Skeletal muscle satellite cell (primary cell): Measurements from ENCODE around the gene ELL2.

Source experiments
- H3K27me3 ChIP-seq: 2 replicates; pipeline ENCODE4 v1.7.0; 2013; ENCODE audit warnings: low read length; ENCODE audit not compliant: control insufficient read depth, insufficient read depth
- H3K36me3 ChIP-seq: 2 replicates; pipeline ENCODE4 v1.7.0; 2013; ENCODE audit warnings: mild to moderate bottlenecking, control low read depth, low read length; ENCODE audit not compliant: insufficient read depth
- H3K4me1 ChIP-seq: 2 replicates; pipeline ENCODE4 v1.7.0; 2013; ENCODE audit warnings: low read length; ENCODE audit not compliant: control insufficient read depth, insufficient read depth
- H3K4me2 ChIP-seq: 2 replicates; pipeline ENCODE4 v1.7.0; 2013; ENCODE audit warnings: mild to moderate bottlenecking, low read length
- H3K4me3 ChIP-seq: 2 replicates; pipeline ENCODE4 v1.7.0; 2013; ENCODE audit warnings: low read length
- H3K9ac ChIP-seq: 2 replicates; pipeline ENCODE4 v1.7.0; 2013; ENCODE audit warnings: mild to moderate bottlenecking, low read depth, low read length, moderate library complexity
- H3K9me3 ChIP-seq: replicated peaks from 2 replicates; pipeline ENCODE4 v1.7.0; 2013; ENCODE audit warnings: mild to moderate bottlenecking, control low read depth, low read length

ELL2 gene

DNA sequence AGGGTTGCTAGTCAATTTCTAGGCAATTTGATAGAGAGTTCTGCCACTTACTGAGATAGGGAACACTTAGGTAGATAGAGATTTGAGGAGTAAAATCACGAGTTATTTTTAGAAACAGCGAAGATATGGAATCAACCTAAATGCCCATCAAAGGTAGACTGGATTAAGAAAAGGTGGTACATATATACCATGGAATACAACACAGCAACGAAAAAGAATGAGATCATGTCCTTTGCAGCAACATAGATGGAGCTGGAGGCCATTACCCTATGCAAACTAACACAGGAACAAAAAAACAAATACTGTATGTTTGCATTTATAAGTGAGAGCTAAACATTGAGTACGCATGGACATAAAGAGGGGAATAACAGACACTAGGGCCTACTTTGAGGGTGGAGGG is 9.7 kb downstream of the ELL2 start:
- H3K27me3 ChIP-seq = no peaks in the 10 kb centered on the region
- no peaks in the 10 kb centered on the region for H3K9me3 ChIP-seq
- H3K4me1 ChIP-seq = peaks cover 60% of the 10 kb centered on the region
- no peak overlapping the region for H3K4me3 ChIP-seq
- peaks cover 47% of the 10 kb centered on the region for H3K36me3 ChIP-seq
- no peak overlapping the region for H3K4me2 ChIP-seq
- H3K9ac ChIP-seq = no peak overlapping the region

DNA sequence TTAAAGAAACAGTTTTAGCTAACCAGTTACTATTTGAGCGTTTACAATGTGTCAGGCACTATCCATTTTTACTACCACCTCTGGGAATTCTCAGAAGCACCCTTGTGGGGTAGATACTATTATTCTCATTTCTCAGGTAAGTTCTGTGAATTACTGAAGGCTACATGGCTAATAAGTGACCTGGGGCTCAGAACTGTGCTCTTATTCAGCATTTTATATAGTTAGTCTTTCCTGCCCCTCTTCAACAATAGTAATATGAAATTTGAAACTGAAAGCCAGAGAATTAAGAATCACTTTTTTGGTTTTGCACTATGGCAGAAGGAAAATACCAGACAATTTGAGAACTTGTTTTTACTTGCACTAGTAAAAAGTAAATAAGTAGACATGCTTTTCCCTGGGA is 11.8 kb downstream of the ELL2 start:
- peak overlapping the region; percentile 36 for H3K4me2 ChIP-seq
- H3K27me3 ChIP-seq = no peaks in the 10 kb centered on the region
- no peaks in the 10 kb centered on the region for H3K9me3 ChIP-seq
- H3K4me1 ChIP-seq = peaks cover 58% of the 10 kb centered on the region
- H3K9ac ChIP-seq = no peak overlapping the region
- no peak overlapping the region for H3K4me3 ChIP-seq
- H3K36me3 ChIP-seq = peaks cover 49% of the 10 kb centered on the region

DNA sequence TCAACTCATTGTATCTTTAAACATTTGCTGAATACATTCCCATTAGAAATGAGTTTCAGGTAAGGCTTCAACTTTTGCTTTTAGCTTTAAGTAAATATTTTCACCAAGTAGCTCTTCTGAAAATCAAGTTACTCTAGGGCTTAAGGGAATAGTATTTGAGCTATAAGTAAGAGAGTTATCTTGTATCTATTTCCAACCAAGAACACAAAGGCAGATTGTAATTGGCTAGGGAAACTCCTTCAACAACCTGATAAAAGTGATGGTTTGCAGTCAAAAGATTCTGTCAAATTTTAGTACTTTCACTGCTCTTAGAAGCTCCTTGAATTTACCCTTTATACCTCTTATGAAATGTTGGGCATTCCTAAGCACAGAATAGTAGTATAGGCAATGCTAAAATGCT is 13.0 kb downstream of the ELL2 start:
- no peak overlapping the region for H3K4me2 ChIP-seq
- H3K4me3 ChIP-seq = no peak overlapping the region
- H3K9me3 ChIP-seq = no peaks in the 10 kb centered on the region
- H3K36me3 ChIP-seq = peaks cover 56% of the 10 kb centered on the region
- H3K27me3 ChIP-seq = no peaks in the 10 kb centered on the region
- H3K9ac ChIP-seq = no peak overlapping the region
- H3K4me1 ChIP-seq = peaks cover 66% of the 10 kb centered on the region

DNA sequence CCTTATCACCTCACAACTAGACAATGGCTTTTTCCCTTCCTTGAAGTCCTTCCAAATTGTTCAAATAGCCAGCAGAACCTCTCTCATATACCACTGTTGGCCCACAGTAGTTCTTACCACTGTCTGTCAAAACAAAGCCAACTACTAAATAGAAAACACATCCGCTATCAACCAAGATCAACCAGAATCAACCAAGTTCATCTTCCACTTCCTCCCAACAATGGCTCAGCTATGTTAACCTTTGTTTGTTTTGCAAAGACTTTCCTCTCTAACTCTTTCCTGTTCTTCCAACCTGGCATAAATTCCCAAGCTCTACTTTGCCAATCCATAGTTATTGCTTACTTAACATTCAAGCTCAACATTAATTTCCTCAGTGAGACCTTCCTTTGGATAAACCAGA is 15.2 kb downstream of the ELL2 start:
- Histone ChIP-seq H3K4me3 (no peak overlapping the region), H3K4me1 (peaks cover 74% of the 10 kb centered on the region), H3K9ac (no peak overlapping the region)

DNA sequence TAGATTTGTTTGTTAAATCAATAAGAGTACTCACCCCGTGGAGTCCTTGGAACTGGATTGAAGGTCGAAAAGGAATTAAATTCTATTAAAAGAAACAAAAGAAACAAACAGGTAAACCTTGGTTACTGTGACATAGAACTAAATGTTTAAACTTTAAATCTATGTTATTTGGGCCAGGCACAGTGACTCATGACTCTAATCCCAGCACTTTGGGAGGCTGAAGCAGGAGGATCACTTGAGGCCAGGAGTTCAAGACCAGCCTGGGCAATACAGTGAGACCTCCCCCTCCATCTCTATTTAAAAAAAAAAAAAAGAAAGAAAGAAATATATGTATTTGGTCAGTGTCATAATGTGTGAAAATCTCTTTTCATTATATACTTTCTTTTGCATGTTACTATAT is 18.7 kb downstream of the ELL2 start:
- H3K27me3 ChIP-seq = no peaks in the 10 kb centered on the region
- H3K4me3 ChIP-seq = no peak overlapping the region
- peaks cover 78% of the 10 kb centered on the region for H3K36me3 ChIP-seq
- H3K9me3 ChIP-seq = no peaks in the 10 kb centered on the region
- no peak overlapping the region for H3K9ac ChIP-seq
- H3K4me1 ChIP-seq = peaks cover 79% of the 10 kb centered on the region
- no peak overlapping the region for H3K4me2 ChIP-seq

More for the DNA sequence above, 15.2 kb downstream of the ELL2 start:
- Histone ChIP-seq H3K9me3 (no peaks in the 10 kb centered on the region), H3K27me3 (no peaks in the 10 kb centered on the region), H3K36me3 (peaks cover 51% of the 10 kb centered on the region), H3K4me2 (peak overlapping the region; percentile 10)

DNA sequence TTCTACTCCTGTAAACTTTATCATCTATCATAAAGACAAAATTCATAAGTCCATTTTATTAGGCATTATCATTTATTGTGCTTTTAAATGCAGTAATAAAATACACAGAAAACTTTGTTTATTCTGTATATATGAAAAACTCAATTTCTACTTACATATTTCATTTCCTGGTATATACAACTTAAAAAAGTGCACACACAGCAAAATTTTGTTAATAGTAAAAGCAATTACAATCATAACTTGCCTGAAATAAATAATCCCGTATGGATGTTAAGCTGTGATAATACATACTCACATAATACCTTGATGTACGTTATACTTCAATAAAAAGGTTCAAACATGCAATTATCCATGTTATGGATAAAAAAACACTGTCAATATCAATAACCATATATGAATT is 19.2 kb downstream of the ELL2 start:
- H3K9me3 ChIP-seq = no peaks in the 10 kb centered on the region
- H3K9ac ChIP-seq = no peak overlapping the region
- H3K4me1 ChIP-seq = peaks cover 76% of the 10 kb centered on the region
- no peaks in the 10 kb centered on the region for H3K27me3 ChIP-seq
- no peak overlapping the region for H3K4me2 ChIP-seq
- no peak overlapping the region for H3K4me3 ChIP-seq
- H3K36me3 ChIP-seq = peaks cover 80% of the 10 kb centered on the region

DNA sequence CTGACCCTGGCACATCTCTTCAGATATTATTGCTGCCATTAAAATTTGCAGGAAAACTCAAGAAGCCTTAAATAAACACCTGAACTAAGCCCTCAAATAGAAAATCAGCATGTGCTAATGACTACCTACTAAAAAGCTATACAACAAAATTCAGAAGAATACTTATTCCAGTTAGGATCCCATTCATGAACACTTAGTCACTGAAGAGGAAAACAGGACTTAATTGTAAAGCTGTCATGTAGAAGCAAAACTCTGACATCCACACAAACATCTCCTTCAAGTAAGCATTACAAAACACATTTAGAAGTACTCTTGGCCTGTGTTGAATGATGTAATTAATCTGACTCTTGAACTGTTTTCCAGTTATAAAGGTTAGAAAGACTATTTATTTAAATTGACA is 19.9 kb downstream of the ELL2 start:
- Histone ChIP-seq H3K36me3 (peaks cover 84% of the 10 kb centered on the region), H3K9ac (no peak overlapping the region), H3K4me1 (peaks cover 72% of the 10 kb centered on the region), H3K27me3 (no peaks in the 10 kb centered on the region), H3K4me3 (no peak overlapping the region), H3K9me3 (no peaks in the 10 kb centered on the region), H3K4me2 (no peak overlapping the region)

DNA sequence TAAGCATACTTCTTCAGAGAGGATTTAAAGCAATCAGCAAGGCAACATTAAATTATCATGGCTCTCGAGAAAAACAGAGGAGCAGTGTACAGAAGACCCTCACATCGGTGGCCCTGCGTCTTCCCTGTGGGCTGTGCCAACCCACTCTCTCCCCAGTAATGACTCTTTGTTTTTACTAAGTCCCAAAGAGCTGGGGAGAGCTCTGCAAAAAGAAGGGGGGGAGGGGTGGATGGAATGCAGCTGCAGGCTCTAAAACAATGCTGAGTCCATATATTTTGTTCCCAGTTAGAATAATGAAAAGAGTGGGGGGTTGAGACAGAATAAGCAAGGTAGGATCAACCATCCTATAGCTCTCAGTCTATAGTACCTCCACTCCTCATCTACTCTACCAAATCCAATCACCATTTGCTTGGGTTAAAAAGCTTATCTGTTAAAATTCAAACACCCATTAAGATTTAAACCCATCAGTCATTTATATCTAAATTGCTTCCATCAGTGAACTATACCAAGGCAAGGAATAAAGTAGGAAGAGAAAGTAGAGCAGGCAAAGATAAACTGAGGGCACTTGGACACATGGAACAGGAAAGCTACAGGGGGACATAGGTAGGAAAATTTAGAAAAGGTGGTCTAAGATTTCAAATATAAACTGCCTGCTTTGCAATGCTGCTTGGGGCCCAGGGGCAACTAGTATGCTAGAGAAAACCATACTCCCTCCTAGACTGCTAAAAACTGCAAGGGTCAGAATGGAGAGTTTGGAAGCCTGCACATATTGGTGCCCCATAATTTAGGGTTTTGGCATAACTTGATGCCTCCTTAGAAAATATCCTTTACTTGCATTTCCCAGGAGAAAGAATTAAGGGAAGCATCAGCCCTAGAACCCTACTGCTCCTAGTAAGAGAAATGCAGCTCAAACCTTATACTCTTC is 20.6 kb downstream of the ELL2 start:
- Histone ChIP-seq H3K4me1 (peaks cover 71% of the 10 kb centered on the region), H3K9ac (peak overlapping the region; percentile 1), H3K36me3 (peaks cover 85% of the 10 kb centered on the region), H3K4me3 (peak overlapping the region; percentile 5), H3K4me2 (peak overlapping the region; percentile 35), H3K9me3 (no peaks in the 10 kb centered on the region), H3K27me3 (no peaks in the 10 kb centered on the region)

DNA sequence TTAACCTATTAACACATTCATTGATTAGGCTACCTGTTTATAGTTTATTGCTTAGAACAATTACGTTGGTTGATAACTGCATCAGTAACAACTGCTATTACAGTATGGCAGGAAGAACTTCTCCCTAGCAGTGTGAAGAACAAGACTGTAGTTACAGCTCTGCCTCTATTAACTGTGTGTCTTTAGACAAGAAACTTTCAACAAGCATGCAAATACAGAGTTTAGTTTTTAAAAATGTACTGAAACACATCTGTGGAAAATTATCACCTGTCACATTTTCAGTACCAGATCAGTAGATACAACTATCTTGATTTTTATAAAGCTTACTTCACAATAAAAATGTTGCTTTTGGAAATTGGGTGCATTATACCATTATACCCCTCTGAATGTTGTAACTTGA is 22.2 kb downstream of the ELL2 start:
- no peak overlapping the region for H3K4me2 ChIP-seq
- no peak overlapping the region for H3K4me3 ChIP-seq
- peaks cover 72% of the 10 kb centered on the region for H3K4me1 ChIP-seq
- no peak overlapping the region for H3K9ac ChIP-seq
- no peaks in the 10 kb centered on the region for H3K27me3 ChIP-seq
- H3K9me3 ChIP-seq = no peaks in the 10 kb centered on the region
- peaks cover 85% of the 10 kb centered on the region for H3K36me3 ChIP-seq

DNA sequence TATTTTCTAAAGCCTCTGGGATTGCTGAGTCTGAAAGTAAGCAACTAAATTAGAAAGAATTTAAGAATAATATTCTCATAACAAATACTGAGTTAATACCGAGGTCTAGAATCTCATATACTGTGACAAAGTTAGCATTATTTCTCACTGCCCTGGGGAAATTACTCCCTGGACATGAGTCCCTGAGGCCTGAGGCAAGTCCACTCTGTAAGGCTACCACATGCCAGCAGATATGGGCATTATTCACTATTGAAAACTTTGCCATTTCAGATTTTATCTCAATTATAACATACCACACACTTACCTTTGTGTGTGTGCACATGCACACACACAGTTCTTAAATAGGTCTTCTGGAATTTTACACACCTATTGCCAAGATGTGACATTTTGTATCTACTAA is 22.9 kb downstream of the ELL2 start:
- Histone ChIP-seq H3K27me3 (no peaks in the 10 kb centered on the region), H3K9me3 (no peaks in the 10 kb centered on the region), H3K4me3 (no peak overlapping the region), H3K4me2 (no peak overlapping the region), H3K4me1 (peaks cover 70% of the 10 kb centered on the region), H3K36me3 (peaks cover 85% of the 10 kb centered on the region), H3K9ac (no peak overlapping the region)

DNA sequence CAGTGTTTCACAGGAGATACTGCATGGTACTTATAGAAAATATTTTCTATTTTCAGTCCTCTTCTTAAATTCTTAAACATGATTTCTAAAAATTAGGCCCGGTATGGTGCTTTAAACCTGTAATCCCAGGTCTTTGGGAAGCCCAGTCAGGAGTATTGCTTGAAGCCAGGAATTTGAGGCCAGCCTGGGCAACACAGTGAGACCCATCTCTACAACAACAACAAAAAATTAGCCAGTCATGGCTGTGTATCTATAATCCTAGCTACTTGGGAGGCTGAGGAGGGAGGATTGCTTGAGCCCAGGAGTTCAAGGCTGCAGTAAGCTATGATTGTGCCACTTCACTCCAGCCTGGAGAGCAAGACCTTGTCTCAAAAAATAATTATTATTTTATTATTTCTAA is 23.3 kb downstream of the ELL2 start:
- Histone ChIP-seq H3K4me2 (no peak overlapping the region), H3K9ac (no peak overlapping the region), H3K9me3 (no peaks in the 10 kb centered on the region), H3K4me1 (peaks cover 71% of the 10 kb centered on the region), H3K27me3 (no peaks in the 10 kb centered on the region), H3K4me3 (no peak overlapping the region), H3K36me3 (peaks cover 84% of the 10 kb centered on the region)

DNA sequence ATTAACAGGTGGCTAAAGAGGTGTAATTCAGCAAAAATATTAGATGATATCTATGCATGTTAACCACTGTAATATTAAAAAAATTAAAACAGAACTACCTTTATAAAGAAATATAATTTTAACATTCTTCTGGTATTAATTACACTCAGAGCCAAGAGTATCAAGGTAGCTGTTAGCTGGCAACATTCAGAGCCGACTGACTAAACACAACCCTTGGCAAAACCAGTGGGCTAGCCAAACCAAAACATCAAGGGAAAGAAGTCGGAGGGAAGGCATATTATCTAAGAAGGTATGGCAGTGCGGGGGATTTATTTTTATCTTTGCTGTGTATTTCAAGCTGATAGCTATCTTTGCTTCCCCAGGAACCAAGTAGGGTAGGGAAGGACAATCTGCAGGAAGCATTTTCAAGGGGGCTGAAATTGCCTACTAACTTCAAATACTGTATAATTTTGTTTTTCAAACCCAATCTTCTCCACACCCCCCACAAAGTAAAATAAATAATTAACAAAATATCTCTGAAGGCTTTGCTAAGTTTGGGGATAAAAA is 24.0 kb downstream of the ELL2 start:
- Histone ChIP-seq H3K4me2 (no peak overlapping the region), H3K36me3 (peaks cover 87% of the 10 kb centered on the region), H3K9ac (no peak overlapping the region), H3K4me1 (peaks cover 65% of the 10 kb centered on the region), H3K4me3 (no peak overlapping the region), H3K9me3 (no peaks in the 10 kb centered on the region), H3K27me3 (no peaks in the 10 kb centered on the region)
